Ishikawa (cell line): ENCODE results near the gene OR4D1.

ENCODE experiments used
- EP300 ChIP-seq: IDR thresholded peaks from 2 replicates; pipeline ENCODE4 v1.6.1; 2012; ENCODE audit warnings: borderline replicate concordance
- RAD21 ChIP-seq: IDR thresholded peaks from 2 replicates; pipeline ENCODE4 v1.6.1; 2012; ENCODE audit warnings: low read depth
- TAF1 ChIP-seq: IDR thresholded peaks from 2 replicates; pipeline ENCODE4 v1.6.1; 2012; ENCODE audit warnings: low read depth, mild to moderate bottlenecking
- TF ChIP-seq, protein P1 (sequence below): IDR thresholded peaks from 2 replicates; pipeline ENCODE4 v1.6.1; 2012
- TF ChIP-seq, protein P2 (sequence below): IDR thresholded peaks from 2 replicates; pipeline ENCODE4 v1.6.1; 2012; ENCODE audit warnings: low read depth, mild to moderate bottlenecking

DNA sequence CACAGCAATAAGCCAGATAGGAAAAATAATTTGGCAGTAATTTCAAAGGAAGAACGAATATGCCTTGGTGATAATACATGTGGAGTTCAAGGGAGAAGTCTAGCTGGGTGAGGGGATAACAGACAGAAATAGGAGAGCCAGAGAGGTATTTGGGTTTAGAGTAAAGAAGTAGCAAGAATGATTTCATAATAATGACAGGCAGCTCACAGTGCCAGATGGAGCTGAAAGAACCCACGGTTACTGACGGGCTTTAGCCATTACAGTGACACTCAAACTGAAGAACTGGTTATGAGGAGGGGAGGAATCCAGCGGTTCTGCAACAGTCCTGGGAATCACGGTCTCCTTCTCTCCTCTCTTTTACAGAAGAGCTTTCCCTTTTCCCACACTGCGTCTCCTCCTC lies 2.2 kb downstream of the OR4D1 start:
- TF ChIP-seq EP300 (no peak), TAF1 (no peak), RAD21 (no peak)
- TF ChIP-seq, protein P1, sequence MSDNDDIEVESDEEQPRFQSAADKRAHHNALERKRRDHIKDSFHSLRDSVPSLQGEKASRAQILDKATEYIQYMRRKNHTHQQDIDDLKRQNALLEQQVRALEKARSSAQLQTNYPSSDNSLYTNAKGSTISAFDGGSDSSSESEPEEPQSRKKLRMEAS: no peak
- TF ChIP-seq, protein P2, sequence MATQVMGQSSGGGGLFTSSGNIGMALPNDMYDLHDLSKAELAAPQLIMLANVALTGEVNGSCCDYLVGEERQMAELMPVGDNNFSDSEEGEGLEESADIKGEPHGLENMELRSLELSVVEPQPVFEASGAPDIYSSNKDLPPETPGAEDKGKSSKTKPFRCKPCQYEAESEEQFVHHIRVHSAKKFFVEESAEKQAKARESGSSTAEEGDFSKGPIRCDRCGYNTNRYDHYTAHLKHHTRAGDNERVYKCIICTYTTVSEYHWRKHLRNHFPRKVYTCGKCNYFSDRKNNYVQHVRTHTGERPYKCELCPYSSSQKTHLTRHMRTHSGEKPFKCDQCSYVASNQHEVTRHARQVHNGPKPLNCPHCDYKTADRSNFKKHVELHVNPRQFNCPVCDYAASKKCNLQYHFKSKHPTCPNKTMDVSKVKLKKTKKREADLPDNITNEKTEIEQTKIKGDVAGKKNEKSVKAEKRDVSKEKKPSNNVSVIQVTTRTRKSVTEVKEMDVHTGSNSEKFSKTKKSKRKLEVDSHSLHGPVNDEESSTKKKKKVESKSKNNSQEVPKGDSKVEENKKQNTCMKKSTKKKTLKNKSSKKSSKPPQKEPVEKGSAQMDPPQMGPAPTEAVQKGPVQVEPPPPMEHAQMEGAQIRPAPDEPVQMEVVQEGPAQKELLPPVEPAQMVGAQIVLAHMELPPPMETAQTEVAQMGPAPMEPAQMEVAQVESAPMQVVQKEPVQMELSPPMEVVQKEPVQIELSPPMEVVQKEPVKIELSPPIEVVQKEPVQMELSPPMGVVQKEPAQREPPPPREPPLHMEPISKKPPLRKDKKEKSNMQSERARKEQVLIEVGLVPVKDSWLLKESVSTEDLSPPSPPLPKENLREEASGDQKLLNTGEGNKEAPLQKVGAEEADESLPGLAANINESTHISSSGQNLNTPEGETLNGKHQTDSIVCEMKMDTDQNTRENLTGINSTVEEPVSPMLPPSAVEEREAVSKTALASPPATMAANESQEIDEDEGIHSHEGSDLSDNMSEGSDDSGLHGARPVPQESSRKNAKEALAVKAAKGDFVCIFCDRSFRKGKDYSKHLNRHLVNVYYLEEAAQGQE: no peak
